ENCODE data around the gene CLPSL2. TPM values are rescaled to one million over a fixed set of nuclear protein-coding genes. Genes with fewer than 3 reads are reported as not detected.
"Not testable (repeated sequence)": the region's sequence is repeated elsewhere in the genome, so short reads cannot be mapped to it uniquely, and the experiment has no call there.

Gene CLPSL2
- total and polyA plus RNA-seq, 2 donors, result 0.09 TPM; not detected in 1

DNA sequence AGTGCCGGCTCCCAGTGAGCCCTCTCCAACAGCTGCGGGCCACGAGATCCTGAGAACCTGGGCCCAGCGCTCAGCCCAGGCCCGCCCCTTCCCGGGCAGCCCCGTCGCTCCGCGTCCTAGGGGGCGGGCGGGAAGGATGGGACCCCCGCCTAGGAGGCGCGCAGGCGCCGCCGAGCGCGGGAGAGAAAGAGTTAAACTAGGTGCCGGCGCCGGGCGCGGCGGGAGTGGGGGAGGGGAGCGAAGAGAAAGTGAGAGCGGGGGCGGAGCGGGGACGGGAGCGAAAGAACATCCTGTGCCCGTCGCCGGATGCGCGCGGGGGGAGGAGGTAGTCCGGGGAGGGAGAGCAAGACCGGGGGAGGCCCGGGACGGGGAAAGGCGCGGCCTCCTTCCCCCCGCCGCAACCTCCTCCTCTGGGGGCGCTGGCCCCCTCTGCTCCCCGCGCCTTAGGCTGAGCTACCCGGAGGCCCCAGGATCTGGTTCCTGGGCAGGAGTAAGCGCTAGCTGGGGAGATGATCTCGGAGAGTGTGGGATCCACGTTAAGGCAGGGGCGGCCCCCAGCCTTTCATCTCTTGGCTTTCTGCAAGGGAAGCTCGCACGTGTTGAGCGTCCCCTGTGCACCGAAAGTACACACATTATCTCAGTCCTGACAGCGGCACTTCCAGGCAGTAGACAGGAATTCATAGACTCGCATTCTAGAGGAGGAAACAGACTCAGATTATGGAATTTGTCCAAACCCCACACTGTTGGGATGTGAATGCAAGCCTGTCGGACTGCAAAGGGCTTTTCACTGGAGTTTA, 44.5 kb upstream of the CLPSL2 start:
- peaks cover 0 to 9% of the 10 kb centered on the region in 2 donors for H3K9me3 ChIP-seq (ENCODE audit: control insufficient read depth in 2 of 2, insufficient read depth in 1 of 2, low read length in 1 of 2)
- 1% methylated on average over 61 of the region's 61 CpGs for WGBS
- H3K27ac ChIP-seq (ENCODE audit: low read depth in 1 of 2, low read length in 1 of 2), result peak overlapping the region; percentile 99 to 100
- DNase-seq (ENCODE audit: low read depth in 6 of 9, low spot score in 9 of 9), result peak; percentile 85 to 98 (median 93)
- H3K27me3 ChIP-seq (ENCODE audit: control insufficient read depth in 2 of 2, insufficient read depth in 1 of 2, low read length in 1 of 2), result no peaks in the 10 kb centered on the region
- H3K4me3 ChIP-seq (ENCODE audit: low read length in 2 of 2), result peak overlapping the region; percentile 75 to 92
- peaks cover 62 to 87% of the 10 kb centered on the region in 2 donors for H3K4me1 ChIP-seq (ENCODE audit: control insufficient read depth in 2 of 2, insufficient read depth in 2 of 2, low read length in 2 of 2)
- no peaks in the 10 kb centered on the region for H3K36me3 ChIP-seq (ENCODE audit: control insufficient read depth in 2 of 2, insufficient read depth in 2 of 2, low read length in 1 of 2)

DNA sequence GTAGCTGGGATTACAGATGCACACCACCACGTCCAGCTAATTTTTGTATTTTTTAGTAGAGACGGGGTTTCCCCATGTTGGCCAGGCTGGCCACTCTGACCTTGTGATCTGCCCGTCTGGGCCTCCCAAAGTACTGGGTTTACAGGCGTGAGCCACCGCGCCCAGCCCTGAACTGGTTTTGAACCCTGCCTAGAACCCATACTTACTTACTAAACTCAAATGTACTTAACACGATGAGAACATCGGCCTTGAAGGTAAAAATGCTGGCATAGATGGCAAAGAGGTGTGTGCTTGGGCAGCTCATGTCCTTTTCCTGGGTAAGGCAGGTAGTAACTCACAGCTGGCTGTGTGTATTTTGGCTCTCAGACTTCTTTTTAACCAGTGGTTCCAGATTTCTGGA, 42.8 kb upstream of the CLPSL2 start:
- Histone ChIP-seq H3K27me3 (ENCODE audit: control insufficient read depth in 2 of 2, insufficient read depth in 1 of 2, low read length in 1 of 2) (no peaks in the 10 kb centered on the region), H3K4me3 (ENCODE audit: low read length in 2 of 2) (no peak overlapping the region), H3K9me3 (ENCODE audit: control insufficient read depth in 2 of 2, insufficient read depth in 1 of 2, low read length in 1 of 2) (peaks cover 0 to 6% of the 10 kb centered on the region in 2 donors), H3K4me1 (ENCODE audit: control insufficient read depth in 2 of 2, insufficient read depth in 2 of 2, low read length in 2 of 2) (peaks cover 65 to 78% of the 10 kb centered on the region in 2 donors), H3K36me3 (ENCODE audit: control insufficient read depth in 2 of 2, insufficient read depth in 2 of 2, low read length in 1 of 2) (no peaks in the 10 kb centered on the region), H3K27ac (ENCODE audit: low read depth in 1 of 2, low read length in 1 of 2) (peak overlapping the region in 1 of 2 donors; percentile 19)
- DNase-seq (ENCODE audit: low read depth in 6 of 9, low spot score in 9 of 9), result no peak
- WGBS, result 97% methylated on average over 8 of the region's 8 CpGs

DNA sequence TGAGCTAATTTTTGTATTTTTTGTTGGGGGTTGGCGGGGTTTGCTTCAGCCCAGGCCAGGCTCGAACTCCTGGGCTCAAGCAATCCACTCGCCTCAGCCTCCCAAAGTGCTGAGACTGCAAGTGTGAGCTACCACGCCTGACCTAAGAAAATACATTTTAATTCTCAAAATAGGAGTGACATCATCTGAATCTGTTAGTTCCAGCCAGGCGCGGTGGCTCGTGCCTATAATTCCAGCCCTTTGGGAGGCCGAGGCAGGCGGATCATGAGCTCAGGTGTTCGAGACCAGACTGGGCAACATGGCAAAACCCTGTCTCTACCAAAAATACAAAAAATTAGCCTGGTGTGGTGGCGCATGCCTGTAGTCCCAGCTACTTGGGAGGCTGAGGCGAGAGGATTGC, 42.1 kb upstream of the CLPSL2 start:
- H3K9me3 ChIP-seq (ENCODE audit: control insufficient read depth in 2 of 2, insufficient read depth in 1 of 2, low read length in 1 of 2), result not testable (repeated sequence)

DNA sequence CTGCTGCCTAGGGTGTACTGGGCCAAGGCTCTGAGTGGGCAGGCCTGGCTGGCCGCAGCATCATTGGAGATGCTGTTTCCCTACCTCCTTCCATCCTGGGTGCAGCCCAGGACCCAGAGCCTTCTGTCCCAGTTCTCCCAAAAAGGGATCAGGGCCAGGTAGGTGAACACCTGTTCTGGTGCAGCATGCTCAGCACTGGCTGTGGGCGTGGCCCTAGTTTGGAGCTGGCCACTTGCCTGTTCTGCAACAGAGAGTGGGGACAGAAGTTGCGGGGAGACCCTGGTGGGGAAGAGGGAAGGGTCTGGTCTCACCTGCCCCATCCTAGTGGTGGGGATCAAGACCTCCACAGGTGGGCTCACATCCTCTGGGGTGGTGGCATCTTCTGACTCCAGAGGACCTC, 40.9 kb upstream of the CLPSL2 start:
- H3K4me1 ChIP-seq (ENCODE audit: control insufficient read depth in 2 of 2, insufficient read depth in 2 of 2, low read length in 2 of 2), result peaks cover 49 to 60% of the 10 kb centered on the region in 2 donors

More for the DNA sequence above, 42.1 kb upstream of the CLPSL2 start:
- H3K36me3 ChIP-seq (ENCODE audit: control insufficient read depth in 2 of 2, insufficient read depth in 2 of 2, low read length in 1 of 2); H3K27me3 ChIP-seq (ENCODE audit: control insufficient read depth in 2 of 2, insufficient read depth in 1 of 2, low read length in 1 of 2); H3K4me3 ChIP-seq (ENCODE audit: low read length in 2 of 2); H3K27ac ChIP-seq (ENCODE audit: low read depth in 1 of 2, low read length in 1 of 2); DNase-seq (ENCODE audit: low read depth in 6 of 9, low spot score in 9 of 9): not testable (repeated sequence)
- 98% methylated on average over 12 of the region's 12 CpGs for WGBS
- H3K4me1 ChIP-seq (ENCODE audit: control insufficient read depth in 2 of 2, insufficient read depth in 2 of 2, low read length in 2 of 2), result peaks cover 58 to 71% of the 10 kb centered on the region in 2 donors

DNA sequence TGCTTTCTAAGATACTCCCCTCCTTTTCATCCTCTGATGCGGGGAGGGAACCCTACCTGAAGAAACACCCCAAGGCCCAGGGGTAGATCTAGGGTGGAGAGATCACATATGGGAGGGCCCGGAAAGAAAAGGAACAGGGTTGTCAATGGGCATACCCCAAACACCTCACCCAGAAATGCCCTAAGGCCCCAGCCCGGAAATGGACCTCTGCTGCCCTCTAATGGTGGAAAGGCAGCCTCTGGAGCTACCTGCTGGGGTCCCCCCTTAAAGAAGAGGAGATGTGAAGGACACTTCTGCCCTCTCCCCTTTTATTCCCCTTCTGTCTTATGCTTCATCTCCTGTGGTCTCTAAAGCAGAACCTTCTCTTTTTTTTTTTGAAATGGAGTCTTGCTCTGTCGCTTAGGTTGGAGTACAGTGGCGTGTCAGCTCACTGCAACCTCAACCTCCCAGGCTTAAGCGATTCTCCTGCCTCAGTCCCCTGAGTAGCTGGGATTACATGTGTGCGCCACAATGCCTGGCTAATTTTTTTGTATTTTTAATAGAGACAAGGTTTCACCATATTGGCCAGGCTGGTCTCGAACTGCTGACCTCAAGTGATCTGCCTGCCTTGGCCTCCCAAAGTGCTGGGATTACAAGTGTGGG, 40.0 kb upstream of the CLPSL2 start:
- Histone ChIP-seq H3K36me3 (ENCODE audit: control insufficient read depth in 2 of 2, insufficient read depth in 2 of 2, low read length in 1 of 2) (no peaks in the 10 kb centered on the region), H3K4me1 (ENCODE audit: control insufficient read depth in 2 of 2, insufficient read depth in 2 of 2, low read length in 2 of 2) (peaks cover 42 to 53% of the 10 kb centered on the region in 2 donors), H3K9me3 (ENCODE audit: control insufficient read depth in 2 of 2, insufficient read depth in 1 of 2, low read length in 1 of 2) (no peaks in the 10 kb centered on the region), H3K27ac (ENCODE audit: low read depth in 1 of 2, low read length in 1 of 2) (peak overlapping the region in 1 of 2 donors; percentile 25), H3K27me3 (ENCODE audit: control insufficient read depth in 2 of 2, insufficient read depth in 1 of 2, low read length in 1 of 2) (no peaks in the 10 kb centered on the region), H3K4me3 (ENCODE audit: low read length in 2 of 2) (peak overlapping the region in 1 of 2 donors; percentile 11)
- DNase-seq (ENCODE audit: low read depth in 6 of 9, low spot score in 9 of 9), result peak in 8 of 9 donors; percentile 75 to 94 (median 88)
- 66% methylated on average over 8 of the region's 8 CpGs for WGBS

More for the DNA sequence above, 40.9 kb upstream of the CLPSL2 start:
- H3K4me3 ChIP-seq (ENCODE audit: low read length in 2 of 2), result no peak overlapping the region
- 97% methylated on average over 3 of the region's 3 CpGs for WGBS
- no peaks in the 10 kb centered on the region for H3K9me3 ChIP-seq (ENCODE audit: control insufficient read depth in 2 of 2, insufficient read depth in 1 of 2, low read length in 1 of 2)
- no peak for DNase-seq (ENCODE audit: low read depth in 6 of 9, low spot score in 9 of 9)
- H3K36me3 ChIP-seq (ENCODE audit: control insufficient read depth in 2 of 2, insufficient read depth in 2 of 2, low read length in 1 of 2), result no peaks in the 10 kb centered on the region
- no peak overlapping the region for H3K27ac ChIP-seq (ENCODE audit: low read depth in 1 of 2, low read length in 1 of 2)
- no peaks in the 10 kb centered on the region for H3K27me3 ChIP-seq (ENCODE audit: control insufficient read depth in 2 of 2, insufficient read depth in 1 of 2, low read length in 1 of 2)

DNA sequence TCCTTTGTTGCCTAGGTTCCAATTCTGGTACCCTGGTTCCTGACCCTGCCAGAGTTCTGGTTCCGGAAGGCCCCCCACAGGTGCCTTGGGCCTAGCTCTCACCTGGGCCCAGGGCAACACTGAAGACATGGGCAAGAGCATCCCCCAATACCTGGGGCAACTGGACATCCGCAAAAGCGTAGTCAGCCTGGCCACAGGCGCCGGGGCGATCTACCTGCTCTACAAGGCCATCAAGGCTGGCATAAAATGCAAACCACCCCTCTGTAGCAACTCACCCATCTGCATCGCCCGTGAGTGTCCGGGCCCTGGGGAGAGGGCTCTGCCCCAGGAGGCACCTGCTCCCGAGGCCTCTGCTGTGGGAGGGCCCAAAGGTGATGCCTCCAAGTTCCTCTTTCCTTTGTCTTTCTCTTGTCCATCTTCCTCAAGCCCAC, 39.4 kb upstream of the CLPSL2 start, which contains the start of gene ARMC12:
Gene ARMC12 (plus strand): TSS at position 51 of the 431 bp plus-strand sequence. CDS start 77 bp downstream, at position 128.
- DNase-seq (ENCODE audit: low read depth in 6 of 9, low spot score in 9 of 9), result no peak
- Histone ChIP-seq H3K27me3 (ENCODE audit: control insufficient read depth in 2 of 2, insufficient read depth in 1 of 2, low read length in 1 of 2) (no peaks in the 10 kb centered on the region), H3K9me3 (ENCODE audit: control insufficient read depth in 2 of 2, insufficient read depth in 1 of 2, low read length in 1 of 2) (no peaks in the 10 kb centered on the region), H3K27ac (ENCODE audit: low read depth in 1 of 2, low read length in 1 of 2) (peak within 1 kb of the TSS in 1 of 2 donors; percentile 38), H3K4me1 (ENCODE audit: control insufficient read depth in 2 of 2, insufficient read depth in 2 of 2, low read length in 2 of 2) (peaks cover 42 to 51% of the 10 kb centered on the region in 2 donors), H3K36me3 (ENCODE audit: control insufficient read depth in 2 of 2, insufficient read depth in 2 of 2, low read length in 1 of 2) (no peaks in the 10 kb centered on the region), H3K4me3 (ENCODE audit: low read length in 2 of 2) (peak within 1 kb of the TSS in 1 of 2 donors; percentile 11)
- 98% methylated on average over 10 of the region's 10 CpGs for WGBS

DNA sequence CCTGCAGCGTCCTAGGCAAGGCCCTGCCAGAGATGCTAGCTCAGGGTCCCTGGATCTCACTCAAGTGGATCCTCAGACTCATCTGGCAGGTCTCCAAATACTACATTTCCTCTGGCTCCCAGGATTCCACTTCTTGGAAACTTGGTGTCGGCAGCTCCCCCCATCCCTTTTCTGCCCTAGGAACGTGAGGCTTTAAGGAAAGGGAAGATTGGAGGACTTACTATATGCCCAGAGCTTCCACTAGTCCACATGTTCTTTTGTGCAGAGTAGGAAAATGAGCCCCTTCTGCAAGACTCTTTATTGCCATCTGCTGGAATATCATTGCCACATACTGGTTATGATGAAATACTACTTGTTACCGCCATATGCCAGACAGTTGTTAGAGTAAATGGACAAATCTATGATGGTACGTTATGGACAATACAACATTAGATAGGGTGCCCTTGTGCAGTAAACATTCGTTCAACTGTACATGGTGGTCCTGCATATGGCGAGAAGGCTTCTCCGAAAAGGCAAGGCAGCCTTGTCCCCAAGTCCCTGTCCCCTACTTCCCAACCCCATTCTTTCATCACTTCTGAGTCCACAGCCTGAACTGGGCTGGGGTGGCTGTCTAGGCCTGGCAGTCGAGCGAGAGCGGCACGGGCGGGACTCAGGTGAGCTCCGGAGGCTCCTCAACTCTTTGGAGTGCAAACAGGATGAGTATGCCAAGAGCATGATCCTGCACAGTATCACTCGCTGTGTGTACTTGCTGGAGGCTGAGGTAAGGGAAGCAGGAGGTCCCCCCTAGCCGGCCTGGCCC, 38.8 kb upstream of the CLPSL2 start:
- no peaks in the 10 kb centered on the region for H3K36me3 ChIP-seq (ENCODE audit: control insufficient read depth in 2 of 2, insufficient read depth in 2 of 2, low read length in 1 of 2)
- no peak overlapping the region for H3K27ac ChIP-seq (ENCODE audit: low read depth in 1 of 2, low read length in 1 of 2)
- no peak overlapping the region for H3K4me3 ChIP-seq (ENCODE audit: low read length in 2 of 2)
- H3K9me3 ChIP-seq (ENCODE audit: control insufficient read depth in 2 of 2, insufficient read depth in 1 of 2, low read length in 1 of 2), result no peaks in the 10 kb centered on the region
- H3K4me1 ChIP-seq (ENCODE audit: control insufficient read depth in 2 of 2, insufficient read depth in 2 of 2, low read length in 2 of 2), result peaks cover 41 to 45% of the 10 kb centered on the region in 2 donors
- no peaks in the 10 kb centered on the region for H3K27me3 ChIP-seq (ENCODE audit: control insufficient read depth in 2 of 2, insufficient read depth in 1 of 2, low read length in 1 of 2)
- DNase-seq (ENCODE audit: low read depth in 6 of 9, low spot score in 9 of 9), result peak in 3 of 9 donors; percentile 73 to 87 (median 74)
- WGBS, result 72% methylated on average over 16 of the region's 16 CpGs

DNA sequence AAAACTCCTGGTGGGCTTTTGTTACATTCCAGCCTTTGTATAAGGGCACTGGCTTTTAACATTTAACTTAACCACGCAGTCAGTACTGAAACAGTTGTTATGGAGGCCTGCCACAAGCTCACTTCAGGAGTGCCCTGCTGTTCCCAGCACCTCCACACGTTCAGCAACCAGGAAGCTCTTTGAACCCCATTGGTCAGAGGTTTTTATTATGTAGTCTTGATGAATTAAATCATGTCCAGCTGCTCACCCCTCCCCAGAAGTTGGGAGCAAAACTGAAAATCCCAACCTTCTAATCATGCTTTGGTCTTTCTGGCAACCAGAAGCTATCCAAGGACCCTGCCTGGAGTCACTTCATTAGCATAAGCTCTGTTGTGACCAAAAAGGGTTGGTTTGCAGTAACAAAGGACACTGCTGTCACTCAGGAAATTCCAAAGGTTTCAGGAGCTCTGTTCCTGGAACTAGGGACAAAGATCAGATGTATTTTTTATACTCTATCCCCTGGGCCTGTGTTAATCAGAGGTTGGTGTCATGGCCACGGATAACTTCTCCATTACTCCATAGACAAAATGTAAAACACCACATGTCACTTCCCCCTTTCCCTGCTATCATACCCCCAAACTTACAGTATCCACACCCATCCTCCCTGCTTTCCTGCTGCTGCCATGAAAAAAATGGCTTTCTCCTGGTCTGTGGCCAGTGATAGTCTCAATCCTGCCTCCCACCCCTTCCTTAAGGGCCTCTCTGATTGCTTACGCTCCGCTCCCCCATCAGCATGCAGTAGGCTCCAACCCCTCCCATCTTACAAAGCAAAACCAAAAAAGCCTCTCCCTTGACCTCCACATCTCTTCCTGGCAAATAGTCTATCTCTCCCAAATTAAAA, 36.5 kb upstream of the CLPSL2 start:
- Histone ChIP-seq H3K9me3 (ENCODE audit: control insufficient read depth in 2 of 2, insufficient read depth in 1 of 2, low read length in 1 of 2) (no peaks in the 10 kb centered on the region), H3K4me3 (ENCODE audit: low read length in 2 of 2) (no peak overlapping the region), H3K27ac (ENCODE audit: low read depth in 1 of 2, low read length in 1 of 2) (no peak overlapping the region), H3K36me3 (ENCODE audit: control insufficient read depth in 2 of 2, insufficient read depth in 2 of 2, low read length in 1 of 2) (no peaks in the 10 kb centered on the region), H3K4me1 (ENCODE audit: control insufficient read depth in 2 of 2, insufficient read depth in 2 of 2, low read length in 2 of 2) (peaks cover 19 to 26% of the 10 kb centered on the region in 2 donors), H3K27me3 (ENCODE audit: control insufficient read depth in 2 of 2, insufficient read depth in 1 of 2, low read length in 1 of 2) (no peaks in the 10 kb centered on the region)
- DNase-seq (ENCODE audit: low read depth in 6 of 9, low spot score in 9 of 9), result no peak
- WGBS, result 95% methylated on average over 5 of the region's 5 CpGs
